Left ventricle myocardium superior (tissue), 1 donor: ENCODE measurements around the gene PRLH. TPM values are rescaled to one million over a fixed set of nuclear protein-coding genes. Genes with fewer than 3 reads are reported as not detected.
A peak's percentile ranks its signal among the peaks of the same experiment; 100 is the strongest.

Experiments
- ATAC-seq: fragments of 200-7000 bp; cut with Tn5 transposase; one replicate; pipeline ENCODE4 v1.9.1; 2020; ENCODE audit warnings: mild to moderate bottlenecking, moderate library complexity
- DNase-seq: peaks from one replicate; pipeline ENCODE4 v3.0.0-alpha.2; 2020
- intact Hi-C: fragments of 100-400 bp; cut with micrococcal nuclease; formaldehyde crosslinking; loops from one replicate; pipeline ENCODE4 v1.11.0; 2022
- total RNA-seq: library from RNA; stranded (reverse); fragmentation: NEBNext Ultra II Directional; extraction: Animal tissue kit (Norgen Biotek cat#: 25700); gene quantifications from one replicate; pipeline ENCODE4 v1.2.1, GENCODE V29; 2021
- donor health status: DM: no; HTN: yes; CAD: no; lungs with severe emphysema.

The PRLH gene
- total RNA-seq, 1 donor from 2014 or later, result not detected

DNA sequence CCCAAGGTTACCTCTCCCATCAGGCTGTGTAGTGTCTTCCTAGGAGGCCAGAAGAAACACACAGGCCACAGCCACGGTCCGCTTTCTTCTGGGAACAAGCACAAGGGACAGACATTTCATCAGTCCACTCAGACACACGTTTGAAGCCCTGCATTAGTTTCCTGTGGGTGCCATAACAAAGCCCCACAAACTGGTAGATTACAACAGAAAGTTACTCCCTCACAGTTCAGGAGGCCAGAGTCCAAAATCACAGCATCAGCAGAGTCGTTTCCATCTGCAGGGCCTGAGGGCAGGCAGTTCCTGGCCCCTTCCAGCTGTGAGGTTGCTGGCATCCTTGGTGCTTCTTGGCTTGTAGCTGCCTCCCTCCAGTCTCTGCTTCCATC lies 8.8 kb upstream of the PRLH start:
- no peak for DNase-seq
- ATAC-seq, result no peak
- intact Hi-C loops, result loop anchor here (10.0 kb wide), 1 partner anchor 443 kb away; no protein-coding TSS in a partner anchor

- ATAC-seq (peak; percentile 75), DNase-seq (peak; percentile 79)
- intact Hi-C loops, result loop anchor here (10.0 kb wide), 1 partner anchor 444 kb away; no protein-coding TSS in a partner anchor
These were observed 7.3 kb upstream of the PRLH start for GRCh38 chr2:237558961-237559641.

- no peak for ATAC-seq
- no peak for DNase-seq
- intact Hi-C loops, result no loop called here
These were observed 5.2 kb upstream of the PRLH start for GRCh38 chr2:237561221-237561620.

DNA sequence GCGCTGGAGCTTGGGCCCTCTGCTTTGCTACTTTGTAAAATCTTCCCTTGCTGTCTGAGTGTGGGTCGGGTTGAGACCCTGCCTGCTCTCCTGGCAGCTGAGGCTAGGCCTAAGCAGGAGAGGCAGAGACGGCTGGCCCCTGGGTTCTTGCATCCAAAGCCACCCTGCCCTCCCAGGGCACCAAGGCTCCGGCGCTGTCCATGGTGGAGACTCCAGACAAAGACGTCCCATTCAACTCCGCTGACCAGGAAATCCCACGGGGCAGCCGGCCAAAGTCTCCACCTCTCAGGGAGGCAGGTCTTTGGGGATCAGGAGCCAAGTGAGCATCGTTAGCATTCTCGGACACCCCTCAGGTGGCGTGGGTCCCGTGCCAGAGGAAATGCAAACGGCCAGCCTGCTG lies 2.6 kb upstream of the PRLH start:
- intact Hi-C loops, result no loop called here
- ATAC-seq, result no peak
- no peak for DNase-seq

DNA sequence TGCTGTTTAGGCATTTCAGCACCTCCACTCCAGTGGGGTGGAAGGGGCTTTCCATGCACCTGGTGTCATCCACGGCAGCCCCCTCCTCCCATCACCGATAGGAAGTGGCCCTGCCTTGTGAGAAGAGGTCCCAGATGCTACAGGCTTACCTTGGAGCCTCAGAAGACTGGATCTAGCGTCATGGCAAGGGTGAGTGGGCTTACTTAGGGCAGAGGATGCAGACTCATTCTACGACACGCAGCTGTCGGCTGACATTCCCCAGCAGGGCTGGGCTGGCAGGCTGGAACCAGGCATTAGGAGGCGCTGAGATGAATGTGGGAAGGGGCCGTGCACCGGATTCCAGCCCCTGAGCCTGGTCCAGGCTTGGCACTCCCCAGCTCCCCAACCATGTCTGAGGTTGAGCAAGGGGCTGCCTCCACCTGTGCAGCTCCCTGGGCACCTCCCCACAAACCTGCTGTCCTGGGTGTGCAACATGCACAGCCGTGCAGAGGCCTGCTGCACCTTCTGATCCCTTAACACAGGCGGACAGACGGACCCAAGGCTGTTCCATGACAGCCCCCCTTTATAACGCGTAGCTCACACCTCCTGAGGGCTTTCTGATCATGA lies 1.7 kb upstream of the PRLH start:
- DNase-seq (no peak), ATAC-seq (no peak)
- intact Hi-C loops, result no loop called here

GRCh38 chr2:237565974-237566373 lies 400 bp upstream of the PRLH start:
- no peak for DNase-seq
- intact Hi-C loops, result no loop called here

DNA sequence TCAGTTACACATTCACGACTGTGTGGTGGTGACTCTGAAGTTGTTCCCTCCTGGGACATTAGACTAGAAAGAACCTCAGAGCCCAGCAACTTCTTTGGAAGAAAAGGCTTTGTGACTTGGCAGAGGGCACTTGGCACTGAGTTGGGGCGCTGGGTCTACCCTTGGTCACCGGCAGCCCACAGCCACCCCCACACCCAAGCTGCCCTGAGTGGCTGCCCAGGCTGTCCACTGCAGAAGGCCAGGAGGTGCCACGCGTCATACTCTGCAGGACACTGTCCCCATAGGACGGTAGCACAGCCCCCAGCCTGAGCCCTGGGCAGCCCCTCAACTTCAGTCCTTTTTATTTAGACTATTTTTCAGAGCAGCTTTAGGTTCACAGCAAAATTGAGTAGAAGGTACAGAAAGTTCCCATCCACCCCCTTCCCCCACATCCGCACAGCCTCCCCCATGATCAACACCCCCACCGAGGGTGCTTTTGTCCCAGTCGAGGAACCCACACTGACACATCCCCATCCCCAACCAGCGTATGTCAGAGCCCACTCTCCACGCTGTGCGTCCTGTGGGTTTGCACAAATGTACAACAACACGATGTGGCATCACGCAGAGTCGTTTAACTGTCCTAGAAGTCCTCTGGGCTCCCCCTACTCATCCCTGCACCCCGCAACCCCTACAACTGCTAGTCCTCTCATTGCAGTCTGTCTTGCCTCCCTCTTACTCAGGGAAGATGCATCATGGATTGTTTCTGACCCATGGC lies 1.1 kb downstream of the PRLH start:
- DNase-seq (no peak), ATAC-seq (no peak)
- intact Hi-C loops, result no loop called here

More at GRCh38 chr2:237565974-237566373, 400 bp upstream of the PRLH start:
- ATAC-seq, result no peak

DNA sequence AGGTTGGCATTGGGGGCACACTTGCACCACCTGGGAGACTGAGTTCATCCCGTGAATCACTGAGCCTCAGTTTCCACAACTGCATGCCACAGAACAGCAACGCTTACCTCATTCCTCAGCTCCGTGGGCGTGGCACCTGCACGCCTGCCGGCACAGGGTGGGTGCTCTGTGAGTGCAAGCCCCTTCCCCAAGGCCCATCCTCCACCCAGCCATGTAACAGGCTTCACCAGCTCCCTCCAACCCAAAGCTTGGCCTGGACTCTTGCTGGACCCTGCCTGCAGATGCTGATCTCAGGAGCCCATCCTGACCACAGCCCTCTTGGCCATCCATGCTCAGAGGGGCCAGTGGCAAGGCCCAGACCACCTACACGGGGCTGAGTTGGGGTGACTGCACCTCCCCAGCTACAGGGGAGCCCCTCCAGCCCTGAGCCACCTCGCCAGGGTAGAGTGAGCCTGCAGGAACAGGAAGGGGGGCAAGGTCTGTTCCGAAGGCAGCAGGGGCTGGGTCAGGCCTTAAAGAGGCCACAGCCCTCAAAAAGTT lies 1.8 kb downstream of the PRLH start:
- intact Hi-C loops, result no loop called here
- no peak for DNase-seq

DNA sequence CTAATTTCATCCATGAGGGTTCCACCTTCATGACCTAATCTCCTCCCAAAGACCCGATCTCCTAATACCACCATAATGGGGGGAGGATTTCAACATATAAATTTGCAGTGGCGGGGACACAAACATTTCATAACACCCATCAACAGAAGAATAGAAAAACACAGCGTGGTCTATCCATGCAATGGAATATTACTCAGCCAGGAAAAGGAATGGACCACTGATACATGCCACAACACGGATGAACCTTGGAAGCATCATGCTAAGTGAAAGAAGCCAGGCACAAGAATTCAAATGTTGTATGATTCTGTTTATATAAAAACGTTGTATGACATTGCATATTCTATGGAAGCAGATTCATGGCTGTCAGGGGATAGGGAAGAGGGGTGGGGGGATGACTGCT lies 2.7 kb downstream of the PRLH start:
- DNase-seq (no peak), ATAC-seq (no peak)
- intact Hi-C loops, result no loop called here

More for the DNA sequence above, 1.8 kb downstream of the PRLH start:
- no peak for ATAC-seq

- intact Hi-C loops, result loop anchor here (10.0 kb wide), 1 partner anchor 55 kb away; no protein-coding TSS in a partner anchor
- ATAC-seq (no peak), DNase-seq (no peak)
These were observed 3.5 kb downstream of the PRLH start for GRCh38 chr2:237569896-237570295.

- ATAC-seq (no peak), DNase-seq (no peak)
- intact Hi-C loops, result loop anchor here (10.0 kb wide), 1 partner anchor 56 kb away; no protein-coding TSS in a partner anchor
These were observed 4.5 kb downstream of the PRLH start for GRCh38 chr2:237570776-237571335.

- peak; percentile 2 for ATAC-seq
- intact Hi-C loops, result loop anchor here (10.0 kb wide), 1 partner anchor 57 kb away; no protein-coding TSS in a partner anchor
- DNase-seq, result no peak
These were observed 5.2 kb downstream of the PRLH start for GRCh38 chr2:237571551-237571950.

DNA sequence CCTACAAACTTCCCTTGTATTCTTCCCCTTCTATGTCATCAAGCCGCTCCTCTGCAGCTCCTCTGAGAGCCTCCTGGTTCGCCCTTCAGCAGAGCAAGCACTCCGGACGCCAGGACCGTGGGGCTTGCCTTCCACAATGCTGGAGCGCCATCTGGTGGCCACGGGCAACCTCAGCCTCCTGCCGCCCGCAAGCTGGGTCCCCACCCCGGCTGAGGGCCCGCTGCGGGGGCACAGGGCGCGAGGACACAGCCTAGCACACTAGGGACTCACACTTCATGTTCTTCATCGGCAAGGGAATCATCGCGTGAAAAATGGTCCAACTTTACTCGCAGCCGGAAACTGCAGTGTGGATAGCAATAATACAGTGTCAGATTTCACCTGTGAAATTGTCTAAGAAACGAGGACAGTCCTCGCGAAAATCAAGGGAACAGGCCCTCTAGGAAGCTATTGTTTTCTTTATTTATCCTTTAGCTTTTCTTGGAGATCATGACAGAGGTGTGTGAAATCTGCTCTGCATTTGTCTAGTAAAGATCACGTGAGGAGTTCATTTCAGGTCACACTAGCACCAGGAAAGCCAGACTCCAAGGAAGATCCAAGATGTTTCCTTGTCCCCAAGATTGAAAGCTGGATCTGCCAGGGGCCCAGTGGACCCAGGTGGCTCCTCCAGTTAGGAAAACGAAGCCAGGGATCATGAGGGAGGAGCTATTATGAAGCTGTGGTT lies 5.8 kb downstream of the PRLH start:
- DNase-seq, result peak; percentile 94
- intact Hi-C loops, result loop anchor here (10.0 kb wide), 1 partner anchor 57 kb away; no protein-coding TSS in a partner anchor
- ATAC-seq, result peak; percentile 93

GRCh38 chr2:237572742-237573101 lies 6.3 kb downstream of the PRLH start:
- intact Hi-C loops, result loop anchor here (10.0 kb wide), 1 partner anchor 58 kb away; no protein-coding TSS in a partner anchor
- ATAC-seq (peak; percentile 6), DNase-seq (no peak)

- ATAC-seq (no peak), DNase-seq (no peak)
- intact Hi-C loops, result loop anchor here (10.0 kb wide), 1 partner anchor 59 kb away; no protein-coding TSS in a partner anchor
These were observed 7.5 kb downstream of the PRLH start for GRCh38 chr2:237573721-237574415.

- intact Hi-C loops, result loop anchor here (10.0 kb wide), 1 partner anchor 60 kb away; no protein-coding TSS in a partner anchor
- ATAC-seq (no peak), DNase-seq (no peak)
These were observed 8.1 kb downstream of the PRLH start for GRCh38 chr2:237574467-237574866.

- peak; percentile 54 for DNase-seq
- peak; percentile 8 for ATAC-seq
- intact Hi-C loops, result loop anchor here (10.0 kb wide), 1 partner anchor 60 kb away; no protein-coding TSS in a partner anchor
These were observed 8.8 kb downstream of the PRLH start for GRCh38 chr2:237574894-237575868.
